HepG2 (cell line): Measurements from ENCODE around the gene TFPI.

Experiments
- EED ChIP-seq: sonication (generic); formaldehyde crosslinking; IDR thresholded peaks from 2 replicates; pipeline ENCODE4 v1.5.0; 2020; ENCODE audit warnings: mild to moderate bottlenecking, missing genetic modification reagents
- HMG20B ChIP-seq: conservative IDR thresholded peaks from 2 replicates; pipeline ENCODE4 v1.6.1; 2016; ENCODE audit warnings: missing genetic modification reagents, missing compliant biosample characterization
- PCBP2 ChIP-seq: fragments of 200-400 bp; formaldehyde crosslinking; optimal IDR thresholded peaks from 2 replicates; pipeline ENCODE3; 2018; ENCODE audit warnings: low read length, low read depth; ENCODE audit not compliant: poor library complexity, severe bottlenecking
- RBM22 ChIP-seq: fragments of 200-400 bp; formaldehyde crosslinking; optimal IDR thresholded peaks from 2 replicates; pipeline ENCODE3; 2017; ENCODE audit warnings: mild to moderate bottlenecking, low read length, moderate library complexity
- XRCC5 ChIP-seq: fragments of 200-400 bp; formaldehyde crosslinking; optimal IDR thresholded peaks from 2 replicates; pipeline ENCODE3; 2017; ENCODE audit warnings: mild to moderate bottlenecking, low read length
- YY1 ChIP-seq: IDR thresholded peaks from 2 replicates; pipeline ENCODE4 v1.6.1; 2011; ENCODE audit warnings: low read length, low read depth, moderate library complexity, mild to moderate bottlenecking; ENCODE audit not compliant: insufficient read depth, insufficient replicate concordance
- ZBTB7A ChIP-seq: sonication (generic); formaldehyde crosslinking; IDR thresholded peaks from 2 replicates; pipeline ENCODE4 v1.8.0; 2022; ENCODE audit warnings: mild to moderate bottlenecking, missing genetic modification reagents
- ZNF343 ChIP-seq: sonication (generic); formaldehyde crosslinking; IDR thresholded peaks from 2 replicates; pipeline ENCODE4 v1.4.0; 2020; ENCODE audit warnings: mild to moderate bottlenecking, missing genetic modification reagents
- ZNF510 ChIP-seq: sonication (generic); formaldehyde crosslinking; IDR thresholded peaks from 2 replicates; pipeline ENCODE4 v1.4.0; 2020; ENCODE audit warnings: low read depth, mild to moderate bottlenecking, missing genetic modification reagents
- TF ChIP-seq, protein P1 (sequence below): sonication (generic); formaldehyde crosslinking; IDR thresholded peaks from 2 replicates; pipeline ENCODE4 v1.8.1; 2023; ENCODE audit warnings: mild to moderate bottlenecking, missing genetic modification reagents
- TF ChIP-seq, protein P2 (sequence below): sonication (generic); formaldehyde crosslinking; IDR thresholded peaks from 2 replicates; pipeline ENCODE4 v1.5.0; 2020; ENCODE audit warnings: mild to moderate bottlenecking, missing genetic modification reagents, moderate library complexity

DNA sequence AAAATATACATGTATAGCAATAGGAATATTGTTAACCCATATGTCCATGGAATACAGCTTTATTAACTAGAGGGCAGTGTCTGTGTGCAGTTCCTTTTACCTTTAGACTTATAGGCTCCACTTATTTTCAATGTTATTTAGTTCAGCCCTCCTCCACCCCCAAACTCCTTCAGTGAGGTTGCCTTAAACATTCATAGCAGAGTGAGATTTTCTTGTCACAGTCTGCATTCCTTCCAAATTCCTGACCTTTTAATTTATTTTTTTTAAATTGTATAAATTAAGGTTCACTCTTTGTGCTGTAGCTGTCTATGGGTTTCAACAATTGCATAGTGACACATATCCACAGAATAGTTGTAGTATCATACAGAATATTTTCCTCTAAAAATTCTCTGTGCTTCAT lies 30.9 kb downstream of the TFPI start:
- TF ChIP-seq YY1 (no peak), XRCC5 (no peak), PCBP2 (no peak), ZNF510 (CRISPR knock-in tag) (no peak), HMG20B (no peak), EED (no peak), ZBTB7A (CRISPR knock-in tag) (no peak), RBM22 (peak; percentile 80), ZNF343 (CRISPR knock-in tag) (no peak)
- TF ChIP-seq, protein P1, sequence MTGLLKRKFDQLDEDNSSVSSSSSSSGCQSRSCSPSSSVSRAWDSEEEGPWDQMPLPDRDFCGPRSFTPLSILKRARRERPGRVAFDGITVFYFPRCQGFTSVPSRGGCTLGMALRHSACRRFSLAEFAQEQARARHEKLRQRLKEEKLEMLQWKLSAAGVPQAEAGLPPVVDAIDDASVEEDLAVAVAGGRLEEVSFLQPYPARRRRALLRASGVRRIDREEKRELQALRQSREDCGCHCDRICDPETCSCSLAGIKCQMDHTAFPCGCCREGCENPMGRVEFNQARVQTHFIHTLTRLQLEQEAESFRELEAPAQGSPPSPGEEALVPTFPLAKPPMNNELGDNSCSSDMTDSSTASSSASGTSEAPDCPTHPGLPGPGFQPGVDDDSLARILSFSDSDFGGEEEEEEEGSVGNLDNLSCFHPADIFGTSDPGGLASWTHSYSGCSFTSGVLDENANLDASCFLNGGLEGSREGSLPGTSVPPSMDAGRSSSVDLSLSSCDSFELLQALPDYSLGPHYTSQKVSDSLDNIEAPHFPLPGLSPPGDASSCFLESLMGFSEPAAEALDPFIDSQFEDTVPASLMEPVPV (CRISPR knock-in tag) = no peak
- TF ChIP-seq, protein P2, sequence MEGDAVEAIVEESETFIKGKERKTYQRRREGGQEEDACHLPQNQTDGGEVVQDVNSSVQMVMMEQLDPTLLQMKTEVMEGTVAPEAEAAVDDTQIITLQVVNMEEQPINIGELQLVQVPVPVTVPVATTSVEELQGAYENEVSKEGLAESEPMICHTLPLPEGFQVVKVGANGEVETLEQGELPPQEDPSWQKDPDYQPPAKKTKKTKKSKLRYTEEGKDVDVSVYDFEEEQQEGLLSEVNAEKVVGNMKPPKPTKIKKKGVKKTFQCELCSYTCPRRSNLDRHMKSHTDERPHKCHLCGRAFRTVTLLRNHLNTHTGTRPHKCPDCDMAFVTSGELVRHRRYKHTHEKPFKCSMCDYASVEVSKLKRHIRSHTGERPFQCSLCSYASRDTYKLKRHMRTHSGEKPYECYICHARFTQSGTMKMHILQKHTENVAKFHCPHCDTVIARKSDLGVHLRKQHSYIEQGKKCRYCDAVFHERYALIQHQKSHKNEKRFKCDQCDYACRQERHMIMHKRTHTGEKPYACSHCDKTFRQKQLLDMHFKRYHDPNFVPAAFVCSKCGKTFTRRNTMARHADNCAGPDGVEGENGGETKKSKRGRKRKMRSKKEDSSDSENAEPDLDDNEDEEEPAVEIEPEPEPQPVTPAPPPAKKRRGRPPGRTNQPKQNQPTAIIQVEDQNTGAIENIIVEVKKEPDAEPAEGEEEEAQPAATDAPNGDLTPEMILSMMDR (CRISPR knock-in tag) = no peak
